NCI-H524 treated with DMSO at 0.1 percent for 48 hours (cell line): ENCODE measurements around the gene PDIA5.
"Not testable (repeated sequence)": the region's sequence is repeated elsewhere in the genome, so short reads cannot be mapped to it uniquely, and the experiment has no call there.

Experiments used
- DNase-seq: peaks from one replicate; lab custom pipeline; 2025; lab: John Stamatoyannopoulos, UW

The PDIA5 gene

DNA sequence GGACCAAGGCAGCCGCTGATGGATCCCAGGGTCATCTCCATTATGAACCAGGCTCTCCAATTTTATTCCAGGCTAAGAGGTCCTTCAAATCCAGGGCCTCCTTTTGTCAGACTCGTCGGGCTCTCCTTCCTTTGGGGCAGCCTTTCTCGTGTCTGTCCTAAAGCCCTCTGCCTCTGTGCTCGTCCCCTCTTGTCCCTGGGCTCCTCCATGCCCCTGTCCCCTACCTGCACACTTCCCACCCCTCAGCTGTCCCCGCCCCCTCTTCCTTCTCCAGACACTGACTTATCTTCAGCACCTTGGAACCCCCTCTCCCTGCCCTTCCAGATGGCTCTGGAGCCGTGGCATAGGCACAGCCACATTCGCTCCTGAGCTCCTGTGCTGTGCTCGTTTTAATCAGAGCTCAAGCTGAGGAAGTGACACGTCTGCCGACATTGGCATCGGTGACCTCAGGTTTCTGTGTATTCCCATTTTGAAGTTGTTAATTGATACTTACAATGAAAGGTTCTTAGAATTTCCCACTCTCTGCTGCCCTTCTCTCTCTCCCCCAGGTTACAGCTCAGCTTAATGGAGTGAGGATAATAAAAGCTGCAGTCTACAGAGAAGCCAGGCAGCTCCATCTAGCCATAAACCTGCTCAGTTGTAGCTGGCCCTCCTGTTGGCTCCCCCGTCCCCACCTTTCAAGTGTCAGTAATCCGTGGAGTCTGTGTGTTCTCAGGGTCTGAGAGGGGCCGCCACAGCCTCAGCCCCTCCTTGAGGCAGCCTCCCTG is 83.8 kb downstream of the PDIA5 start:
- no peak for DNase-seq

DNA sequence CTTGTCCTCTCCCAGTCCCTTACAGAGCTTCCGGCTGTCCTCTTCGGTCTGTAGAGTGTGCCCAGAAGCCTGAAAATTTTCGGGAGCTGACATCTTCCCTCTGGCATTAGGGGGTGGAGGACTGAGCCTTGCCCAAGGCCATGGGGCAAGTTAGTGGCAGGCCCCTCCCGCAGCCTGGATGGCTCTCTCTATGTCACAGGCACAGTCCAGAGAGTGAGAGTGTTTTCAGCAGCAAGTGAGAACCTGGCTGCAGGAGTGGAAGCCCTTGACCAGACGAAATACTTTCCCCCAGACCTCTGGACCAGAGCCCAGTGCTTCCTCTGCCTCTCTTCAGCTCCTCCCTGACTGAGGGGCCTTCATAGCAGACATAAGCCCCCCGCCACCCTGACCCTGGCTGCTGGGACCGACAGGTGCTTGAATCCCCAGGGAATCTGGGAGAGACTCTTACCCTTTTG is 84.5 kb downstream of the PDIA5 start:
- DNase-seq = peak; percentile 44

DNA sequence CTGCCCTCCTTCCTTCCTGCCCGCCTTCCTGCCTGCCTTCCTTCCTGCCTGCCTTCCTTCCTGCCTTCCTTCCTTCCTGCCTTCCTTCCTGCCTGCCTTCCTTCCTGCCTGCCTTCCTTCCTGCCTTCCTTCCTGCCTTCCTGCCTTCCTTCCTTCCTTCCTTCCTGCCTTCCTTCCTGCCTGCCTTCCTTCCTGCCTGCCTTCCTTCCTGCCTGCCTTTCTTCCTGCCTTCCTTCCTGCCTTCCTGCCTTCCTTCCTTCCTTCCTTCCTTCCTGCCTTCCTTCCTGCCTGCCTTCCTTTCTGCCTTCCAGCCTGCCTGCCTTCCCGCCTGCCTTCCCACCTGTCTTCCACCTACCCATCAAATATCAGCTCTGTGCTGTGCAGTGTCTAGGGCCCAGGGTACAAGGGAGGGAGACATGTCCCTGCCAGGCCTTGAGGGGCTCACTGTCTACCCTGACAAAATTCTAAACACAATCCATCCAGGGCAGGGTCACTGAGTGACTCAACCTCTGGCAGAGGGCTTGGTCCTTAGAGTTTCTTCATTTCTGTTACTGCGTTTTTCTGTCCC is 85.1 kb downstream of the PDIA5 start:
- DNase-seq = not testable (repeated sequence)

DNA sequence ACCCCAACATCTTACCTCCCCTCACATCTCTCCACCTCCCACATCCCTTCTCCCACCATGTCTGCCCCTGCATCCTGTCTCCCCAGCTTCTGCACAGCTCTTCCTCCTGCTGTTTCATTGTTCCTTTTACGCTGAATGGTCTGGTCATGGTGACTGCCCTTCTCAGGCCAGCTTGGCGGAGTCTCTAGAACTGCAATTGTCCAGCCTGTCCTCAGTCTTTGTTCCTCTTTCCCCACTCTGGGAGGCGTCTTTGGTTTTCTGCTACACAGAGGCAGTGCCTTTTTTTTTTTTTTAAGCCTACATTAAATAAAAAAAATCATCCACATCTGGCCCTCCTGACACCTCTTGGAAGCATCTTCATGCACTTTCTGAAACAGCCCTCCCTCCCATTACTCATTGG is 85.9 kb downstream of the PDIA5 start:
- no peak for DNase-seq

DNA sequence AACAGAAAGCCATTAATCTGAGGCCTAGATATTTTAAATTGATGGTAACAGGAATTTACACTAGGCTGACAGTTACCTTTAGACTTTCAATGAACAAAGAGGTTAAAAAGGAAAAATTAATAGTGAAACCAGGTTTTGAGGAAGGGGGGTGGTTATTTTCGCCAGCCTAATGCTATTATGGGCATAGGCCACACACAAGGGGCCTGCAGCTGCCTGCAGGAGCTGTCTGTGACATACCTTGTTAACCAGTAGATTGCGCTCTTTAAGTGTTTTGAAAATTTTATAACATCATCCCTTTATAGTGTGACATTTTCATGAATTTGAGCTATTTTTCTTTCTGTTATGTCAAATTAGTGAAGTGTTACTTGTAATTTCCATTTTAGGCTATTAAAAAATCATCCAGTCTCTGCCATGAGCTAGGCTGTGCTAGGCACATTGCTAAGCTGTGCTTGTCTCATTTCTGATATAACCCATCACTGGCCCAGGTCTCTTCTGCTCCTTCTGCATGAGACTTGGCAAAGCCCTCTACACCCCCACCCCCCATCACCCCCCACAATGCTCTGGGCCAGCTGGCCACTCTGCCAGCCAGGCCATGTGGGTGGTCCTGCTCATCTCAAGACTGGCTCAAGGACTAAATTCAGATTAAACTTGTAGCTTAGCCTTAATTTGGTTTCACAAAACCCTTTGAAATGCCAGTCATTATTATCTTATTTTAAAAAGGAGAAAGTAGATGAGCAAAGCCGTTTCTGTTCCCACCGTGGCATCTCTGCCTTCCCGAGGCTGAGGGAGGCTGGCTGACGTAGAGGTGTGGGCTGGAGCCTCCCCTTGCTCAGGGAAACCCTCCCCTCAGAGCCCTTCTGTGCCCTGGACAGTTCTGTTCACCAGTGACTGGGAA is 86.5 kb downstream of the PDIA5 start:
- DNase-seq = no peak

DNA sequence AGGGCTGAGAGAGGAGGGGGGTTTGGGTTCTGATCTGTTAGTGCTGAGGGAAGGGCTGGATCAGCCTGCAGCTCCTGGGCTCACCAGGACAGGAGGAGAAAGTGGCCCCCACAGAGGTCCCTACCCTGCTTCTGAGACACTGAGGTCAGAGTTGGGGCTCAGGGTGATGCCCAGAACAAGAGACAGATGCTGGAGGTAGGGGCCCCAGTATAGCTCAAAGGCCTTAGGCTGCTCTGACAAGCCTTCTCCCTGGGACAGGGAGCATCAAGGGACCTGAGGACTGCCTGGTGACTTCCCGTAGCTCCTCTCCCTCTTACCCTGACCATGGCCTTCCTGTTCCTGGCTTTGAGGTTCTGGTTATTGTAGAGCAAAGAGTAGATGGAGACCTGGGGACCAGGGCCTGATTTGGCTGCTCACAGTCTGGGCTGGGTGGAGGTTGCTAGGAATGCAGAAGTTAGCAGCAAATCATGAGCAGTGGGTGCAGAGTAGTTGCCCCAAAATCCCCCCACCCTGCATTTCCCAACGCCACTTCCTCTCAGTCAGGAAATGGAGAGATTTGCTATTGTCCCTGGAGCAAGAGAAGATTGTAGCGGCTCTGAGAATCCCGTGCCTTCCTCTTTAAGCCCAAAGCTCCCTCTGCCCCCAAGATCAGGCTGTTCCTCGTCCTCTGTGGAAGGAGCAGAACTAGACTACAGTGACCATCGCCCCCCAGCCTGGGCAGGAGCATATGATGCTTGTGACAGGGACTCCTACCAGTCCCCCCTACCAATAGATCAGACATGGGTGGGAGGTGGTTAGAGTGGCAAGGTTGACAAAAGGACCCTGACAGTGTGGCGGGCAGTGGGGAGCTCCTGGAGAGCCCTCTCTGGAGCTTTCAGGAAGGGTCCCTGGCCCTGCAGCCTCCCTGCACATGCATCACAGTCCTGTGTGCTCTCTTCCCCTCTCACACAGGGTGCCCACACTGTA is 87.5 kb downstream of the PDIA5 start:
- DNase-seq = no peak

DNA sequence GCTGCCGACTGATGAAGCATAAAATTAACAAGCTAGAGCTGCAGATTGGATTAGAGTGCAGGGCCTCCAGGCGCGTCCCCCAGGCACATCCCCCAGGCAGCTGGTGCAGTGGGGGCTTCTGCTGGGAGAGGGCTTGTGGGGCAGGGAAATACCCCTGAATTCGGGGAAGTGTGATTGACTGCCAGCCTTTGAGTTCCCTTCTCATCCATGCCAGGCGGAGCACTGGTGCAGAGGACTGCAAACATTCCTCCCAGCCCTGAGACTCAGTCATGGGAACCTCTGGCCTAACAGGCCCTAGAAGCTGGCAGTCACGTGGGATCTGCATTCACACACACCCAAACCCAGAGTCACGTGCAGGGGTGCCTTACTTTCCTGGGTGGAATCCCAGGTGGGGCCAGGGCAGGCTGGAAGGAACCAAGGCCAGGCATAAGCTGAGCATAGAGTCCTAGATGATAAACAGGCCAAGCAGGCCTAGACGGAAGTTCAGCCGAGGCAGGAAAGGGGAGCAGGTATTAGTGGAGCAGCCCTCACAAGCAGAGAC is 88.7 kb downstream of the PDIA5 start:
- no peak for DNase-seq

DNA sequence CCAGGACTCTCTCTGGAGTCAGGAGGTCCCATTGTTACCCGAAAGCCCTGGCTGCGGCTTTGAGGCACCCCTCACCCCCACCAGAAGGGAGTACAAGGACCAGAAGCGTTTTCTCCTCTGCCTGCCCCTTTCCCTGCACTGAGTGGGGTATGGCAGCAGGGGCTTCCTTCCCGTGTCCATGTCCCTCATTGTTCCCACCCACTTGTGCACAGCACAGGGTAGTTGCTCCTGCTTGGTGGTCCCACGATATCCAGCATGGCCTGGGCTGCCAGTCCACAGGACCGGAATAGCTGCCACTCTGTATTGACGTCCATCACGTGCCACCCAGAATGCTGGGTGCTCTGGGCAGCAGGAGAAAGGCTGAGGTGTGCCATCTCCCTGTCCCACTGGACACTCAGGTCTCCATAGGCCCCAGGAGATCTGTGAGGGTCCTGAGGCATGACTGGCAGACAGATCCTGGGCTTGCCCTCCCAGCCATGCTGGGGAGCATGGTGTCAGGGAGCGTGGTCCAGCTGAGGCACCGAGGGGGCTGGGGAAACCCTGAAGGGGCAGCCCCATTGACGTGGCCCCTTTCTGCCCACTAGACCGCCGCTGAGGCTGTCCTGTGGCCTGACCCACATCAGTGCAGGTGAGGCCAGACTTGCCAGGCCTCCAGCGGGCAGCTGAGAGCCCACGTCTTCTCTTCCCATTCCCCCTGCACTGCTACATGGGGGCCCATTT is 89.6 kb downstream of the PDIA5 start:
- DNase-seq = no peak

DNA sequence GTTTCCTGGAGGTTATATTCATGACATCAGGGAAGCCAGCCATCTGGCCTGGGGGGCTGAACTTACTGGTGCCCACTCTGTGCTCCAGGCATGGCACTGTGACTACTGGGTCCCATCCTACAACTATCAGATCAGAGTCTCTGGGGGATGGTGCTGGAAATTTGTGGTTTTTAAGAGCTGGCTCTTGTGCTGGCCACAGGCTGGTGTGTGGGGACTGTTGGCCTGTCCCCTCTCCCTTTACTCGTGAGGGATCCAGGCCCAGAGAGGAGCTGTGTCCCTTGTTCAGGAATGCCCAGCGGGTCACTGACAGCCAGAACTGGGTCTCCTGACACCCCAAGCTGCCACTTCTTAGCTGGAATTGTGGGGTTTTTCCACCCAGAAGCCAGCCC is 90.4 kb downstream of the PDIA5 start:
- no peak for DNase-seq

DNA sequence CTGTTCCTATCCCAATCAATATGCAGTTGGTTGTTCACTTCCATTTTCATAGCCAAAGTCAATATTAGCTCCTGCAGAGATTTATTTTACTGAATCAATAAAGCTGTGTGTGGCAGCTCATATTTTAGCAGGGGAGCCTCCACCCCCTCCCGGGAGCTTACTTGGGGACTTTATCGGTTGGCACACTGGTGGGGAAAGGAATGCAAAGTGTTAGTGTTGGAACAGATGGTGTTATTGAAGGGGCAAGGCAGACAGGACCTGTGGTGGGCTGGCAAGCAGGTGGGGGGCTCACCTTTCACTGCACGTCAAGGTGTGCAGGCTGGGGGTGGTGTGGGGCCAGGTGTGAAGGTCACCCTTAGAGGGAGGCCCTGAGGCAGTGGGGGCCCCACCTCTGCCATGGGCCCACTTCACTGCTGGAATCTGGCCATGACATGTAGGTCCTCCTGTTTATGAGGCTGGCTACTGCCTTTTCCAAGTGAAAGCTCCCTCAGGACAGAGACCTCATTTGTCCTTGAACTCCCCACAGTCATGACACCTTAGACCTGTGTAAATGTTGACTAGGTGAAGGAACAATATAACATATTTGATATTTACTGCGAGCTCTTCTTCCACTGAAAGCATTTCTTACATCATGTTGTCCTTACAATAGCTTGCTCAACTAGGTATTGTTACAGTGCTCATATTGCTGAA is 90.9 kb downstream of the PDIA5 start:
- DNase-seq = no peak

DNA sequence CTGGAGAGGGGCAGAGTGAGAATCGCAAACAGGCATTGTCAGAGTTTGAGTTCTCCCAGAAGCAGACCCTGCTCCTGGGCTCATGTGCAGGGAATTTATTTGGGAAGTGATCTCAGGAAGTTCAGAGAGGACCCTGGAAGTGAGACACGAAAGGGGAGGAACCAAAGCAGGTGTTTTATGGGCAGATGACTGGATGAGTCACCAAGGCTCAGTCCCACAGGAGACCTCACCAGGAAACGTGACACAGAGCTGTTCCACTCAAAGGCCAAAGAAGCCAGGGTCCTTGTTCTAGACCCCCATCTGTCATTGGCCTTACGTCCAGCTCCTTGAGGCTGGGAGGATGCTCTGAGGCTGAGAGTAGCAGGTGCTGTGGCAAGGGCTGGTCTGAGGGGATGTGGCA is 91.5 kb downstream of the PDIA5 start:
- no peak for DNase-seq

DNA sequence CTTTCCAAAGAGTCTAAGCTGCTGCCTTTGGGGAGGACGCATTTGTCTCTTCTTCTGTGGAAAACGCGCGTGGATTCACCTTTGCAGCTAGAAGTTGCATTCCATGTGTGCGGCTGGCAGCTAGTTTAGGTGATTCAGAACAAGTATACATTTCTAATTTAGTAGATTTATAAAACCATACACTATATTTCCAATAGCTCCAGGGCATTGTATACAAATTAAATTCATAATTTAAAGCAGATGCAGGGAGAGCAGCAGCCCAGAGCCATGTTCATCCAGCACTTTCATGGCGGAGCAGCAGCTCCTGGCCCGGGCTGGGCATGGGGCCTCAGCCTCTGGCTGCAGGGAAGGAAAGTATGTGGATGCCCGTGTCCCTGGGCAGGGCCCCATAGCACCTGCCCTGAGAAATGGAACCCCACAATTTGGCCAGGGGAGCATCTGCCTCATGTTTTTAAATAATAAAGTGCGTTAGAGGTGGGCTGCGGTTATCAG is 92.1 kb downstream of the PDIA5 start:
- DNase-seq = no peak

DNA sequence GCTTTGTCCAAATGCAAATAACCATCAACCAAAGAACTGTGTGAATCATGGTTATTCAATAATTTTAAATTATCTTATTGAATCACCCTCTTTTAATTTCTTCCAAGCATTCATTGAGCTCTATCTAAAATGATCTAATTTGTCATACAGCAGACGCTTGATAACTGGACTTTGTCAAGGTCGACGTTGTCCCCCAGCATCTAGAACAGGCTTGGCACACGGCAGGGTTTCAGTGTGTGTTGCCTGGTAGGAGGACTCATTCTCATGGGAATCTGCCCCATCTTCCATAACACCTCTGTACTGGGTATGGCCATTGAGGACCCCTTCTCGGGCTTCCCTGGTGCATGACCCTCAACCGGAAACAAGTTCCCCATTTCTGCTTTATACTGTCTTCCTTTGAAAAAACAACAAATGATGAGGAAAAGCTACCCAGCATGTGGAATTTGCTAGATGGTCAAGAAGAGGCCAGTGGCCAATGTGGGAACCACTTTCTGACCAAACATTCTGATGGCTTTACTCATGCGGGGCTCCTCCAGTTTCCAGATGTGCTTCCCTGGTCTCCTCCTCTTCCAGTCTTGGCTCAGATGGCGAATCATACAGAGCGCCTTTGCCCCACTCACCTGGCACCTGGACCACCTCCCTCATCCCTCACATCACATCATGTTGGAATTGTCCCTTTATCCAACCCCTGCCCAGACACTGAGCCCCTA is 93.3 kb downstream of the PDIA5 start:
- no peak for DNase-seq

DNA sequence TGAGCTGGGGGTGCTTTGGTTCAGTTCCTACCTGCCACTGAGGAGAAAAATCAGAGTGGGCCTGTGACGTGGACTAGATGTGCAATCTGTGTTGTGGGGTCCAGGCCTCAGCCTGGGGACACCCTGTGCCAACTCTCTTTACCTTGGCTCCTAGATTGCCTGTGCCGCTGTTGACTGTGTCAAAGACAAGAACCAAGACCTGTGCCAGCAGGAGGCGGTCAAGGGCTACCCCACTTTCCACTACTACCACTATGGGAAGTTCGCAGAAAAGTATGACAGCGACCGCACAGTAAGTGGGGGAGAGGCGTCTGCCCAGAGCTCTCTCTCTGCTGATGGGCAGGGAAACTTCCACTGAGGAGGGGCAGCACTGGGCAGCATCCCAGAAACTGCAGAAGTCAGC is 94.3 kb downstream of the PDIA5 start:
- DNase-seq = no peak

DNA sequence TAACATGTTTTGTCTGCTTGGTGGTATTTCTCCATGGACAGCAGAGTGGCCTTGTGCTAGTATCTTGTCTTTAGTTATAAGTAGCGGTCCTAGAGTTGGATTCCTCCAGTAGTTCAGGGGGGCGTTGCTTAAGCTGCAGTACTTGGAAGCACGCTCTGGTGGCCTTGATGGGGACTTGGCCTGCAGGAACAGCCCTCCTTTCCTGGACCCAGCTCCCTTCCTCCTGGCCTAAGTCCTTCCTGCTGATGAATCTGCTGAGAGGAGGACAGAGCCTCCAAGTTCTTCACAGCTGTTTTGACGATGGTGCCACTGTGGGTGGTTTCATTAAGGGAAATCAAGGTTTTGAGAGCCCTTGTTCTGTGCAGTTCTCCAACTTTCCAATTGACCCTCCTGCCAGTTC is 96.3 kb downstream of the PDIA5 start:
- DNase-seq = no peak

DNA sequence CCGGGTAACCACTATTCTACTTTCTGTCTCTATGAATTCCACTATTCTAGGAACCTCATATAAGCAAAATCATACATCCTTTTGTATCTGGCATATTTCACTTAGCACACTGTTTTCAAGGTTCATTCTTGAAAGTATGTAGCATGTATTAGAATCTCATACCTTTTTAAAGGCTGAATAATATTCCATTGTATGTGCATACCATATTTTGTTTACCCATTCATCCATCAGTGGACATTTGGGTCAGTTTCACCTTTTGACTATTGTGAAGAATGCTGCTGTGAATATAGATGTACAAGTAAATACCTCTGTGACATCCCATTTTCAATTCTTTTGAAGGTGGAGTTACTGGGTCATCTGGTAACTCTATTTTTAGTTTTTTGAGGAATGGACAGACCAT is 98.3 kb downstream of the PDIA5 start:
- no peak for DNase-seq

DNA sequence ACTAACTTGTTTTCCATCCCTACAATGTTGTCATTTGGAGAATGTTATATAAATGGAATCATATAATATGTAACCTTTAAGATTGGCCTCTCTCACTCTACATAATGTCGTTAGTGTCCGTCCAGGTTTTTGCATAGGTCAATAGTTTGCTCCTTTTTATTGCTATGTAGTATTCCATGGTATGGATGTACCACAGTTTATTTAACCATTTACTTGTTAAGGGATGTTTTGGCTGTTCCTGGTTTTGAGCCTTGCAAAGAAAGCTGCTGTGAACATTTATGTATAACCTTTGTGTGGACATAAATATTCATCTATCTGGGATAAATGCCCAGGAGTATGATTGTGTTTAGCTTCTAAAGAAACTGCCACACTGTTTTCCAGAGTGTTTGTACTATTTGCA is 100.9 kb downstream of the PDIA5 start:
- no peak for DNase-seq

DNA sequence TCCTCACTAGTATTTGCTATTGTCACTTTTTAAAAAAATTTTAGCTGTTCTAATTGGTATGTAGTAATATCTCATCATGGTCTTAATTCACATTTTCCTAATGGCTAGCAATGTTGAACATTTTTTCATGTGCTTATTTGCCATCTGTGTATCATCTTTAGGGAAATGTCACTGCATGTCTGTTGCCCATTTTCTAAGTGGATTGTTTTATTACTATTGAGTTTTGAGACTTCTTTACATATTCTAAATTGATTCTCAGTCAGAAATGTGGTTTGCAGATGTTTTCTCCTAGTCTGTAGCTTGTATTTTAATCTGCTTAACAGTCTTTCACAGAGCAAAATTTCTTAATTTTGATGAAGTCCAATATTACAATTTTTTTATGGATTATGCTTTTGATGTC is 101.3 kb downstream of the PDIA5 start:
- no peak for DNase-seq

DNA sequence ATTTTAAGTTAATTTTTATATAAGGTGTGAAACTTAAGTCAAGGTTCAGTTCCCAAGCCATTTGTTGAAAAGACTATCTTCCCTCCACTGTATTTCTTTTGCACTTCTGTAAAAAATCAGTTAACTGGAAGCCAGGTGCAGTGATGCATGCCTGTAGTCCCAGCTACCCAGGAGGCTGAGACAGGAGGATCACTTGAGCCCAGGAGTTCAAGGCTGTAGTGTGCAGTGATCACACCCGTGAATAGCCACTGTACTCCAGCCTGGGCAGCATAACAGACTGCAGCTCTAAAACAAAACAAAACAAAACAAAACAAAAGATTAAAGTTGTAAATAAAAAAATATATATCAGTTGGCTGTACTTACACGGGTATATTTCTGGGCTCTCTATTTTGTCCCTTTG is 101.8 kb downstream of the PDIA5 start:
- DNase-seq = no peak
